AG04450 (cell line): ENCODE results near the gene B4GALT2. TPM values are rescaled to one million over a fixed set of nuclear protein-coding genes. Genes with fewer than 3 reads are reported as not detected.
A peak's percentile ranks its signal among the peaks of the same experiment; 100 is the strongest.

Source experiments
- CTCF ChIA-PET: fragments of 300-600, 350-600 bp; formaldehyde crosslinking; extraction: SDS; loops from one replicate; lab custom pipeline; 2022; ENCODE audit warnings: antibody characterized with exemption, inconsistent platforms; lab: Charles Lee
- POLR2A ChIA-PET: fragments of 350-600 bp; formaldehyde crosslinking; extraction: SDS; loops from one replicate; lab custom pipeline; 2021; ENCODE audit warnings: antibody characterized with exemption, inconsistent platforms; lab: Yijun Ruan, JAX
- DNase-seq: peaks from one replicate; pipeline ENCODE4 v3.0.0-alpha.2; 2011; ENCODE audit warnings: low read depth, low spot score
- H3K27ac ChIP-seq: one replicate; pipeline ENCODE4 v1.5.1; 2012; ENCODE audit warnings: low read depth, low read length, control low read depth
- H3K27me3 ChIP-seq: one replicate; pipeline ENCODE4 v1.6.0; 2012; ENCODE audit warnings: low read length; ENCODE audit not compliant: control insufficient read depth, insufficient read depth
- H3K4me3 ChIP-seq: 2 replicates; pipeline ENCODE4 v1.5.1; 2011; ENCODE audit warnings: mild to moderate bottlenecking, low read depth, low read length, control low read depth
- H3K9me3 ChIP-seq: 2 replicates; pipeline ENCODE4 v1.5.1; 2012; ENCODE audit warnings: low read length; ENCODE audit not compliant: control insufficient read depth, insufficient read depth
- polyA plus RNA-seq: library from polyadenylated mRNA; depleted of rRNA; stranded (reverse); fragments of >200 nt; gene quantifications from 2 replicates; pipeline ENCODE4 v1.2.3, GENCODE V29; 2011
- TF ChIP-seq, protein P1 (sequence below): IDR thresholded peaks from 2 replicates; pipeline ENCODE4 v1.5.1; 2011; ENCODE audit warnings: low read depth, low read length, control low read depth, inconsistent platforms

B4GALT2 gene
- polyA plus RNA-seq, 1 experiment: 39.0 TPM

DNA sequence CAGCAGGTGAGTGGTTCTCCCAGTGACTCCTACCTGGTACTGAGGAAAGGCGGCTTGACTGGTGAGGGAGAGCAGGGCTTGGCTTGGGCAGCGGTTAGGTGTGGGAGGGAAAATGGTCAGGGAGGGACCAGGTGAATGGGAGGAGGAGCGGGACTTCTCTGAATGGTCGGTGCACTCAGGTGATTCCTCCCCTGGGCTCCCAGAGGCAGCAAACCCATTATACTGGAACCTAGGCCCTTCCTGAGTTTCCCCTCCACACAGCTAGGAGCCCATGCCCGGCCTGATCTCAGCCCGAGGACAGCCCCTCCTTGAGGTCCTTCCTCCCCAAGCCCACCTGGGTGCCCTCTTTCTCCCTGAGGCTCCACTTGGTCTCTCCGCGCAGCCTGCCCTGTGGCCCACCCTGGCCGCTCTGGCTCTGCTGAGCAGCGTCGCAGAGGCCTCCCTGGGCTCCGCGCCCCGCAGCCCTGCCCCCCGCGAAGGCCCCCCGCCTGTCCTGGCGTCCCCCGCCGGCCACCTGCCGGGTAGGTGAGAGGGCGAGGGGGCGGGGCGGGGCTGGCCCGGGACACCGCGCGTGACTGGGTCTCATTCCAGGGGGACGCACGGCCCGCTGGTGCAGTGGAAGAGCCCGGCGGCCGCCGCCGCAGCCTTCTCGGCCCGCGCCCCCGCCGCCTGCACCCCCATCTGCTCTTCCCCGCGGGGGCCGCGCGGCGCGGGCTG lies 43.1 kb upstream of the B4GALT2 start:
- TF ChIP-seq, protein P1, sequence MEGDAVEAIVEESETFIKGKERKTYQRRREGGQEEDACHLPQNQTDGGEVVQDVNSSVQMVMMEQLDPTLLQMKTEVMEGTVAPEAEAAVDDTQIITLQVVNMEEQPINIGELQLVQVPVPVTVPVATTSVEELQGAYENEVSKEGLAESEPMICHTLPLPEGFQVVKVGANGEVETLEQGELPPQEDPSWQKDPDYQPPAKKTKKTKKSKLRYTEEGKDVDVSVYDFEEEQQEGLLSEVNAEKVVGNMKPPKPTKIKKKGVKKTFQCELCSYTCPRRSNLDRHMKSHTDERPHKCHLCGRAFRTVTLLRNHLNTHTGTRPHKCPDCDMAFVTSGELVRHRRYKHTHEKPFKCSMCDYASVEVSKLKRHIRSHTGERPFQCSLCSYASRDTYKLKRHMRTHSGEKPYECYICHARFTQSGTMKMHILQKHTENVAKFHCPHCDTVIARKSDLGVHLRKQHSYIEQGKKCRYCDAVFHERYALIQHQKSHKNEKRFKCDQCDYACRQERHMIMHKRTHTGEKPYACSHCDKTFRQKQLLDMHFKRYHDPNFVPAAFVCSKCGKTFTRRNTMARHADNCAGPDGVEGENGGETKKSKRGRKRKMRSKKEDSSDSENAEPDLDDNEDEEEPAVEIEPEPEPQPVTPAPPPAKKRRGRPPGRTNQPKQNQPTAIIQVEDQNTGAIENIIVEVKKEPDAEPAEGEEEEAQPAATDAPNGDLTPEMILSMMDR: no peak
- Histone ChIP-seq H3K27me3 (no peaks in the 10 kb centered on the region), H3K27ac (no peak overlapping the region), H3K4me3 (peak overlapping the region; percentile 43), H3K9me3 (no peaks in the 10 kb centered on the region)
- DNase-seq: no peak
- ChIA-PET CTCF (interaction anchor here (0.8 to 6.8 kb wide), 31 partner anchors 10 to 408 kb away, joined by 3 to 438 read pairs (median 7); partner anchors contain the start of genes IPO13, KDM4A and ST3GAL3), POLR2A (interaction anchor here (2.2 kb wide), 1 partner anchor 172 kb away, joined by 21 read pairs; no protein-coding TSS in a partner anchor)

DNA sequence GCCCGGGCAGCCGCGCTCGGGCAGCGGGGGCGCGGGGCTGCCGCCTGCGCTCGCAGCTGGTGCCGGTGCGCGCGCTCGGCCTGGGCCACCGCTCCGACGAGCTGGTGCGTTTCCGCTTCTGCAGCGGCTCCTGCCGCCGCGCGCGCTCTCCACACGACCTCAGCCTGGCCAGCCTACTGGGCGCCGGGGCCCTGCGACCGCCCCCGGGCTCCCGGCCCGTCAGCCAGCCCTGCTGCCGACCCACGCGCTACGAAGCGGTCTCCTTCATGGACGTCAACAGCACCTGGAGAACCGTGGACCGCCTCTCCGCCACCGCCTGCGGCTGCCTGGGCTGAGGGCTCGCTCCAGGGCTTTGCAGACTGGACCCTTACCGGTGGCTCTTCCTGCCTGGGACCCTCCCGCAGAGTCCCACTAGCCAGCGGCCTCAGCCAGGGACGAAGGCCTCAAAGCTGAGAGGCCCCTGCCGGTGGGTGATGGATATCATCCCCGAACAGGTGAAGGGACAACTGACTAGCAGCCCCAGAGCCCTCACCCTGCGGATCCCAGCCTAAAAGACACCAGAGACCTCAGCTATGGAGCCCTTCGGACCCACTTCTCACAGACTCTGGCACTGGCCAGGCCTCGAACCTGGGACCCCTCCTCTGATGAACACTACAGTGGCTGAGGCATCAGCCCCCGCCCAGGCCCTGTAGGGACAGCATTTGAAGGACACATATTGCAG lies 42.4 kb upstream of the B4GALT2 start:
- Histone ChIP-seq H3K27ac (no peak overlapping the region), H3K4me3 (peak overlapping the region; percentile 43), H3K27me3 (no peaks in the 10 kb centered on the region), H3K9me3 (no peaks in the 10 kb centered on the region)
- TF ChIP-seq, protein P1: no peak
- POLR2A ChIA-PET: no interaction called here
- no peak for DNase-seq
- CTCF ChIA-PET: interaction anchor here (1.0 to 6.8 kb wide), 3 partner anchors 9 to 174 kb away, joined by 3 to 438 read pairs (median 80); partner anchors contain the start of gene IPO13

DNA sequence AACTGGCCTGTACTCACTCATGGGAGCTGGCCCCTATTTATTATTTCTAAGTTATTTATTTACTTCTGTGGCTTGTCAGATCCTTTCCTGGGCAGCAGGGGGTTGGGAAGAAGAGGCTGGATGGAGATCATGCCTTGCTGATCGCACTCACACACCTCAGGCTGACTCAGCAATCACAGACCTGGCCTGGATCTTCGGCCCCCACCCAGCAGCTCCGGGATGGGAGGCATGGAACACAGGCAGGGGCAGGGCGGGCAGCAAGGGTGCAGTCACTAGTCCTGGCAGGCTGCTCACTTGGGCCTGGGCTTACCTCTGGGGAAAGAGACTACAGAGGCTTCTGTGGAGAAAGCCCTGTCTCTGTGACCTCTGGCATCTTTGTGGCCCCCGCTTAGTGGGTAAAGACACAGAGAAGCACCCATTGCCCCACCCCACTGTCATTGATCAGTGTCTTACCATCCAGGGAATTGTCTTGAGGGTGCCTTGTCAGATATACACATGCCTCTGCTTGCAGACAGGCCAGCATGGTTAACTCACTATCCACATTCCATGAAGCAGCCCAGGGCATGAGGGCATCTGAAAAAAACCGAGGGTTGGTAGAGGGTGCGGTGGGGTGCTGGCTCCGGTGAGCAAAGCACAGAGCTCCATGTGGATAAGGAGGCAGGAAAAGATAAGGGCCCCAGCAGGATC lies 41.7 kb upstream of the B4GALT2 start:
- H3K27ac ChIP-seq: no peak overlapping the region
- TF ChIP-seq, protein P1: no peak
- ChIA-PET POLR2A (no interaction called here), CTCF (interaction anchor here (1.0 to 6.8 kb wide), 2 partner anchors 168 to 174 kb away, joined by 3 to 438 read pairs; no protein-coding TSS in a partner anchor)
- DNase-seq: no peak
- H3K9me3 ChIP-seq: no peaks in the 10 kb centered on the region
- H3K4me3 ChIP-seq: no peak overlapping the region
- no peaks in the 10 kb centered on the region for H3K27me3 ChIP-seq

DNA sequence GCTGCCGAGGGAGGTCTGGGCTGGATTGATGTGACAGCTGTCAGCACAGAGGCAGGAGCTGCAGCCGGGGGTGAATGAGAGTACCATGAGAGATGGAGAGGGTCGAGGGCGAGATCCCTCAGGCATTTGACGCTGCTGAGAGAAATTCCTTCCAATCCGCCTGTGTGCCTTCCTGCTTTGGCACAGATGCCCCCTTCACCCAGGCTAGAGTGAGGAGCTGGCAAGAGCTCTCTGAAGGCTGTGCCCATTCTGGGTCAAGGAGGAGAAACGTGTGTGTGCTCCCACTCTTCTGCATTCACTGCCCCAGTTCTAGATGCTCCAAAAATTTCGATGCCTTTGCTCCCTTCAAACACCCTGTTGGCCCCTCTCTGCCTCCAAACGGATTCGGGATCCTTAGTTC lies 40.6 kb upstream of the B4GALT2 start:
- Histone ChIP-seq H3K9me3 (no peaks in the 10 kb centered on the region), H3K27ac (no peak overlapping the region), H3K27me3 (no peaks in the 10 kb centered on the region), H3K4me3 (no peak overlapping the region)
- POLR2A ChIA-PET: no interaction called here
- DNase-seq: no peak
- TF ChIP-seq, protein P1: no peak
- CTCF ChIA-PET: interaction anchor here (6.8 kb wide), 1 partner anchor 175 kb away, joined by 438 read pairs; no protein-coding TSS in a partner anchor
